Adipocyte (in vitro differentiated cells): Measurements from ENCODE around the gene RNU1-2.
"Not testable (repeated sequence)": the region's sequence is repeated elsewhere in the genome, so short reads cannot be mapped to it uniquely, and the experiment has no call there.

Experiments
- DNase-seq: peaks from one replicate; pipeline ENCODE4 v3.0.0-alpha.2; 2015; ENCODE audit warnings: low read depth
- H3K27me3 ChIP-seq: replicated peaks from 2 replicates; pipeline ENCODE4 v1.7.0; 2013; ENCODE audit warnings: mild to moderate bottlenecking, low read length, moderate library complexity; ENCODE audit not compliant: control insufficient read depth, insufficient read depth
- H3K36me3 ChIP-seq: 2 replicates; pipeline ENCODE4 v1.7.0; 2013; ENCODE audit warnings: low read length, mild to moderate bottlenecking, moderate library complexity; ENCODE audit not compliant: control insufficient read depth, insufficient read depth, severe bottlenecking
- H3K4me1 ChIP-seq: 2 replicates; pipeline ENCODE4 v1.7.0; 2013; ENCODE audit warnings: mild to moderate bottlenecking, low read length, moderate library complexity; ENCODE audit not compliant: control insufficient read depth, insufficient read depth
- H3K4me3 ChIP-seq: 2 replicates; pipeline ENCODE4 v1.7.0; 2013; ENCODE audit warnings: mild to moderate bottlenecking, low read length, moderate library complexity
- H3K9ac ChIP-seq: 2 replicates; pipeline ENCODE4 v1.7.0; 2013; ENCODE audit warnings: mild to moderate bottlenecking, low read length, moderate library complexity
- H3K9me3 ChIP-seq: 2 replicates; pipeline ENCODE4 v1.7.0; 2013; ENCODE audit warnings: mild to moderate bottlenecking, low read length, moderate library complexity; ENCODE audit not compliant: control insufficient read depth

The RNU1-2 gene

GRCh38 chr1:16895598-16896315 lies at the start of gene RNU1-2:
RNU1-2 (plus strand) TSS chr1:16895980.
- peak within 1 kb of the TSS; percentile 44 for H3K4me3 ChIP-seq
- H3K9ac ChIP-seq, result peak within 1 kb of the TSS; percentile 75

GRCh38 chr1:16856201-16856600 lies 39.6 kb upstream of the RNU1-2 start:
- not testable (repeated sequence) for H3K9ac ChIP-seq, H3K4me1 ChIP-seq, H3K36me3 ChIP-seq, DNase-seq, H3K4me3 ChIP-seq, H3K9me3 ChIP-seq, H3K27me3 ChIP-seq

More at GRCh38 chr1:16895598-16896315, at the start of gene RNU1-2:
- not testable (repeated sequence) for H3K4me1 ChIP-seq, H3K9me3 ChIP-seq, H3K36me3 ChIP-seq, H3K27me3 ChIP-seq
- peak; percentile 96 for DNase-seq

GRCh38 chr1:16859167-16860041 lies 36.4 kb upstream of the RNU1-2 start:
- not testable (repeated sequence) for H3K9me3 ChIP-seq, H3K27me3 ChIP-seq, H3K36me3 ChIP-seq

GRCh38 chr1:16860048-16860447 lies 35.7 kb upstream of the RNU1-2 start:
- not testable (repeated sequence) for H3K9me3 ChIP-seq, DNase-seq, H3K27me3 ChIP-seq, H3K9ac ChIP-seq, H3K4me1 ChIP-seq, H3K4me3 ChIP-seq, H3K36me3 ChIP-seq

More at GRCh38 chr1:16859167-16860041, 36.4 kb upstream of the RNU1-2 start:
- not testable (repeated sequence) for H3K9ac ChIP-seq, H3K4me3 ChIP-seq, H3K4me1 ChIP-seq, DNase-seq

- H3K4me1 ChIP-seq, H3K36me3 ChIP-seq, H3K4me3 ChIP-seq, H3K9me3 ChIP-seq, H3K9ac ChIP-seq, H3K27me3 ChIP-seq: not testable (repeated sequence)
- peak; percentile 30 for DNase-seq
Measured at GRCh38 chr1:16861832-16862245, 33.9 kb upstream of the RNU1-2 start.

GRCh38 chr1:16862415-16862814 lies 33.4 kb upstream of the RNU1-2 start:
- not testable (repeated sequence) for H3K27me3 ChIP-seq, H3K4me3 ChIP-seq, H3K4me1 ChIP-seq, H3K9me3 ChIP-seq, H3K36me3 ChIP-seq, DNase-seq, H3K9ac ChIP-seq

GRCh38 chr1:16863024-16863423 lies 32.8 kb upstream of the RNU1-2 start:
- H3K9me3 ChIP-seq, H3K4me3 ChIP-seq, DNase-seq, H3K9ac ChIP-seq, H3K27me3 ChIP-seq, H3K4me1 ChIP-seq, H3K36me3 ChIP-seq: not testable (repeated sequence)

GRCh38 chr1:16866926-16867707 lies 28.7 kb upstream of the RNU1-2 start:
- H3K4me1 ChIP-seq, H3K36me3 ChIP-seq, H3K27me3 ChIP-seq, H3K9me3 ChIP-seq, H3K9ac ChIP-seq, DNase-seq, H3K4me3 ChIP-seq: not testable (repeated sequence)

- not testable (repeated sequence) for H3K36me3 ChIP-seq, DNase-seq, H3K9ac ChIP-seq, H3K27me3 ChIP-seq, H3K4me1 ChIP-seq, H3K4me3 ChIP-seq, H3K9me3 ChIP-seq
Measured at GRCh38 chr1:16868787-16869186, 27.0 kb upstream of the RNU1-2 start.

- DNase-seq, H3K27me3 ChIP-seq, H3K4me3 ChIP-seq, H3K4me1 ChIP-seq, H3K9ac ChIP-seq, H3K36me3 ChIP-seq, H3K9me3 ChIP-seq: not testable (repeated sequence)
Measured at GRCh38 chr1:16869996-16870395, 25.8 kb upstream of the RNU1-2 start.

- not testable (repeated sequence) for H3K9me3 ChIP-seq, H3K36me3 ChIP-seq, DNase-seq, H3K4me1 ChIP-seq, H3K4me3 ChIP-seq, H3K27me3 ChIP-seq, H3K9ac ChIP-seq
Measured at GRCh38 chr1:16871171-16871570, 24.6 kb upstream of the RNU1-2 start.
